H54 (cell line): ENCODE results near the gene SLC39A1.

Experiments used
- DNase-seq: peaks from one replicate; pipeline ENCODE4 v3.0.0; 2011; ENCODE audit warnings: low spot score, mixed read lengths; ENCODE audit not compliant: insufficient read length
- FAIRE-seq: peaks from 3 replicates; lab custom pipeline; 2011; peaks lifted over from hg19 to GRCh38; lab: Jason Lieb, UNC
- POLR2A ChIP-seq: IDR thresholded peaks from 2 replicates; pipeline ENCODE4 v1.6.1; 2011; ENCODE audit warnings: low read depth, mild to moderate bottlenecking, low read length

Gene SLC39A1

GRCh38 chr1:153951801-153952200 is 11.5 kb downstream of the SLC39A1 start:
- no peak for FAIRE-seq

GRCh38 chr1:153951183-153951582 is 12.2 kb downstream of the SLC39A1 start:
- TF ChIP-seq POLR2A = no peak
- no peak for FAIRE-seq
- DNase-seq = no peak

More at GRCh38 chr1:153951801-153952200, 11.5 kb downstream of the SLC39A1 start:
- TF ChIP-seq POLR2A = no peak
- no peak for DNase-seq

- no peak; the same call in 1 of the 2 replicates for TF ChIP-seq POLR2A
- peak; percentile 95 for DNase-seq
- FAIRE-seq = no peak
These were observed 16.6 kb downstream of the SLC39A1 start, which contains the start of gene DENND4B for GRCh38 chr1:153946622-153947241. TSS of gene DENND4B (minus strand) at chr1:153946718. CDS start at chr1:153944374, 2,344 bp downstream.

GRCh38 chr1:153945795-153946621 is 17.3 kb downstream of the SLC39A1 start:
- FAIRE-seq (no peak), DNase-seq (peak; percentile 69)
- peak; percentile 77 for TF ChIP-seq POLR2A

- DNase-seq = peak; percentile 40
- no peak for TF ChIP-seq POLR2A
- no peak for FAIRE-seq
These were observed 18.1 kb downstream of the SLC39A1 start for GRCh38 chr1:153945131-153945794.

- no peak for TF ChIP-seq POLR2A
- FAIRE-seq = no peak
- no peak for DNase-seq
These were observed 18.6 kb downstream of the SLC39A1 start for GRCh38 chr1:153944827-153945117.

GRCh38 chr1:153944005-153944826 is 19.1 kb downstream of the SLC39A1 start:
- DNase-seq (no peak), FAIRE-seq (no peak)
- no peak for TF ChIP-seq POLR2A

- FAIRE-seq (no peak), DNase-seq (no peak)
- TF ChIP-seq POLR2A = no peak
These were observed 20.4 kb downstream of the SLC39A1 start for GRCh38 chr1:153942766-153943549.

- FAIRE-seq = no peak
- no peak for TF ChIP-seq POLR2A
- no peak for DNase-seq
These were observed 21.3 kb downstream of the SLC39A1 start for GRCh38 chr1:153941826-153942725.

GRCh38 chr1:153940756-153941155 is 22.6 kb downstream of the SLC39A1 start:
- FAIRE-seq = no peak
- DNase-seq = no peak
- TF ChIP-seq POLR2A = no peak

GRCh38 chr1:153939476-153939875 is 23.9 kb downstream of the SLC39A1 start:
- no peak for TF ChIP-seq POLR2A
- no peak for DNase-seq
- FAIRE-seq = no peak

- FAIRE-seq (no peak), DNase-seq (no peak)
- no peak for TF ChIP-seq POLR2A
These were observed 24.3 kb downstream of the SLC39A1 start for GRCh38 chr1:153938996-153939395.
